Gastroesophageal sphincter (tissue), 3 donors: ENCODE results near the gene ARL8B.

ENCODE experiments used
- POLR2A ChIP-seq, 2 donors: fragments of 450-650 bp; IDR thresholded peaks; one replicate each; pipeline ENCODE4 v1.6.1; 2017; ENCODE audit warnings: antibody characterized with exemption in 2 of 2, mild to moderate bottlenecking in 2 of 2, moderate library complexity in 1 of 2
- POLR2AphosphoS5 ChIP-seq: sonication (generic); formaldehyde crosslinking; IDR thresholded peaks from one replicate; pipeline ENCODE4 v1.6.1; 2017; ENCODE audit warnings: antibody characterized with exemption
- TF ChIP-seq, protein P1 (sequence below), 4 experiments: fragments of 200-600 bp in 2 of 4; fragments of 450-650 bp in 2 of 4; sonication (generic) in 1 of 4; IDR thresholded peaks; one replicate each; pipeline ENCODE4 v1.5.1; 2017 to 2019; ENCODE audit warnings: antibody characterized with exemption in 4 of 4, mild to moderate bottlenecking in 2 of 4, moderate library complexity in 2 of 4

DNA sequence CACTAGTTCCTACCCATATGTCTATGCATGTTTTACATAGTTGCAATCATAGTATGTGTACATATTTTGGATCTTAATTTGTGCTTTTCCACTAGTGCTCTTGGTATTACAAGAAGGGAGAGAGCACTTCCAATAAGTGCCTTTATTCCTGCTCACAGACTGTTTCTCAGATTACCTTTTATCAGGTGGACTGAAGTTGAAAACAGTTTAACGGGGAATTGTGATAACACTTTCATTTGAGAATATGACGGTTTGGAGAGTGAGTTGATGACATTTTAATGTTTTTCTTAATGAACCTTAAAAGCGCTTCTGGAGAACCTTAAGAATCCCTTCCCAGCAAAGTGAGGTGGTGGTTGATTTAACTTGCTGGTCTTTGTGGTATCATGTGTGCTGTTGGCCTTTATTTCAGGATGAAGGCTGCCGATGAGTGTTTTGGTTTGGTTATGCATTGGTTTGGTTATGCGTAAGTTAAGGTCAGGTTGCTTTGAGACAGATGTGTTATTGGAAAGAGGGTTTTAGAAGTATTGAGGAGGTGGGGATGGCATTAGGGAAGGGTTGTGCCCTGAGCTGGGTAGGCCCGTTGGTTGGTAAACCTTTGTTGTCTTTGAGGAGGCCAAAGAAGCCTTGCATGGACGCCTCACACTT lies 68.2 kb downstream of the ARL8B start:
- TF ChIP-seq, protein P1, sequence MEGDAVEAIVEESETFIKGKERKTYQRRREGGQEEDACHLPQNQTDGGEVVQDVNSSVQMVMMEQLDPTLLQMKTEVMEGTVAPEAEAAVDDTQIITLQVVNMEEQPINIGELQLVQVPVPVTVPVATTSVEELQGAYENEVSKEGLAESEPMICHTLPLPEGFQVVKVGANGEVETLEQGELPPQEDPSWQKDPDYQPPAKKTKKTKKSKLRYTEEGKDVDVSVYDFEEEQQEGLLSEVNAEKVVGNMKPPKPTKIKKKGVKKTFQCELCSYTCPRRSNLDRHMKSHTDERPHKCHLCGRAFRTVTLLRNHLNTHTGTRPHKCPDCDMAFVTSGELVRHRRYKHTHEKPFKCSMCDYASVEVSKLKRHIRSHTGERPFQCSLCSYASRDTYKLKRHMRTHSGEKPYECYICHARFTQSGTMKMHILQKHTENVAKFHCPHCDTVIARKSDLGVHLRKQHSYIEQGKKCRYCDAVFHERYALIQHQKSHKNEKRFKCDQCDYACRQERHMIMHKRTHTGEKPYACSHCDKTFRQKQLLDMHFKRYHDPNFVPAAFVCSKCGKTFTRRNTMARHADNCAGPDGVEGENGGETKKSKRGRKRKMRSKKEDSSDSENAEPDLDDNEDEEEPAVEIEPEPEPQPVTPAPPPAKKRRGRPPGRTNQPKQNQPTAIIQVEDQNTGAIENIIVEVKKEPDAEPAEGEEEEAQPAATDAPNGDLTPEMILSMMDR (IDR thresholded peaks at IDR 0.05), result no peak
- no peak for TF ChIP-seq POLR2A (IDR thresholded peaks at IDR 0.05)
- no peak for TF ChIP-seq POLR2AphosphoS5
